Esophagus muscularis mucosa (tissue), 4 donors: ENCODE measurements around the gene PSTK. TPM values are rescaled to one million over a fixed set of nuclear protein-coding genes. Genes with fewer than 3 reads are reported as not detected.

ENCODE experiments used
- DNase-seq: peaks from one replicate; pipeline ENCODE4 v3.0.0-alpha.2; 2017; ENCODE audit errors: extremely low spot score
- H3K27ac ChIP-seq, 4 donors: fragments of 200-600 bp; sonication (generic); replicated peaks in 1 of 4; 1 replicate in 3 of 4; 2 replicates in 1 of 4; pipeline ENCODE4 v1.5.1; 2016 to 2019; ENCODE audit warnings: mild to moderate bottlenecking in 1 of 4
- H3K27me3 ChIP-seq, 4 donors: fragments of 200-600 bp; sonication (generic); one replicate each; pipeline versions ENCODE4 v1.5.1 to v1.6.0; 2016 to 2019
- H3K36me3 ChIP-seq, 4 donors: fragments of 200-600 bp; sonication (generic); one replicate each; pipeline ENCODE4 v1.5.1; 2016 to 2019
- H3K4me1 ChIP-seq, 4 donors: fragments of 200-600 bp; sonication (generic); one replicate each; pipeline ENCODE4 v1.5.1; 2016 to 2019
- H3K4me3 ChIP-seq, 4 donors: fragments of 200-600 bp; sonication (generic); 1 replicate in 2 of 4; 2 replicates in 2 of 4; pipeline ENCODE4 v1.5.1; 2016 to 2019; ENCODE audit warnings: mild to moderate bottlenecking in 4 of 4, moderate library complexity in 1 of 4
- H3K9me3 ChIP-seq, 4 donors: fragments of 200-600 bp; sonication (generic); 1 replicate in 3 of 4; 2 replicates in 1 of 4; pipeline ENCODE4 v1.5.1; 2016 to 2019
- EP300 ChIP-seq: sonication (generic); formaldehyde crosslinking; IDR thresholded peaks from one replicate; pipeline ENCODE4 v1.6.1; 2017; ENCODE audit warnings: antibody characterized with exemption
- POLR2A ChIP-seq: fragments of 450-650 bp; IDR thresholded peaks from one replicate; pipeline ENCODE4 v1.6.1; 2017; ENCODE audit warnings: antibody characterized with exemption, moderate library complexity, mild to moderate bottlenecking, low read depth
- POLR2AphosphoS5 ChIP-seq, 2 donors: sonication (generic); formaldehyde crosslinking; IDR thresholded peaks; one replicate each; pipeline ENCODE4 v1.6.1; 2017; ENCODE audit warnings: antibody characterized with exemption in 2 of 2
- WGBS: methylation state at CpG from one replicate; pipeline ENCODE4 v1.1.5; 2018; 5-methylcytosine and 5-hydroxymethylcytosine counted together
- intact Hi-C: fragments of 100-400 bp; cut with DNase I; formaldehyde crosslinking; loops from one replicate; pipeline ENCODE4 v1.15.1; 2023
- total RNA-seq, 4 donors: library from RNA; depleted of rRNA; stranded (reverse); fragments of >200 nt; gene quantifications; one replicate each; pipeline versions ENCODE4 v1.1.0 to v1.2.1, GENCODE V29; 2016
- TF ChIP-seq, protein P1 (sequence below), 3 experiments: fragments of 200-600 bp in 2 of 3; fragments of 450-650 bp in 1 of 3; sonication (generic) in 2 of 3; IDR thresholded peaks; one replicate each; pipeline ENCODE4 v1.5.1; 2017 to 2019; ENCODE audit warnings: antibody characterized with exemption in 3 of 3, mild to moderate bottlenecking in 2 of 3, moderate library complexity in 1 of 3

PSTK gene
- total RNA-seq, 4 donors from 2014 or later = 1.4 to 3.3 (median 2.7) TPM

DNA sequence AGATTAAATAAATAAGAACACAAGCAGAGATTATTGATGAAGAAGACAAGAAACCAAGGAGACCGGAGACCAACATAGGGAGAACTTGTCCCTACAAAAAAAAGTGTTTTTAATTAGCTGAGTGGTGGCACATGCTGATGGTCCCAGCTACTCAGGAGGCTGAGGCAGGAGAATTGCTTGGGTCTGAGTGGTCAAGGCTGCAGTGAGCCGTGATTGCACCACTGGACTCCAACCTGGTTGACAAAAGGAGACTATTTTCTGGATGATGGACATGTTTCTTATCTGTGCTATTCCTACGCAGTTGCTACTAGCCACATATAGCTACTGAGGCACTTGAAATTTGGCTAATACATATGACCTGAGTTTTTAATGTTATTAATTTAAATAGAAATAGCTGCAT, 18.7 kb downstream of the PSTK start:
- no peak for DNase-seq
- H3K27me3 ChIP-seq = no peaks in the 10 kb centered on the region
- TF ChIP-seq, protein P1, sequence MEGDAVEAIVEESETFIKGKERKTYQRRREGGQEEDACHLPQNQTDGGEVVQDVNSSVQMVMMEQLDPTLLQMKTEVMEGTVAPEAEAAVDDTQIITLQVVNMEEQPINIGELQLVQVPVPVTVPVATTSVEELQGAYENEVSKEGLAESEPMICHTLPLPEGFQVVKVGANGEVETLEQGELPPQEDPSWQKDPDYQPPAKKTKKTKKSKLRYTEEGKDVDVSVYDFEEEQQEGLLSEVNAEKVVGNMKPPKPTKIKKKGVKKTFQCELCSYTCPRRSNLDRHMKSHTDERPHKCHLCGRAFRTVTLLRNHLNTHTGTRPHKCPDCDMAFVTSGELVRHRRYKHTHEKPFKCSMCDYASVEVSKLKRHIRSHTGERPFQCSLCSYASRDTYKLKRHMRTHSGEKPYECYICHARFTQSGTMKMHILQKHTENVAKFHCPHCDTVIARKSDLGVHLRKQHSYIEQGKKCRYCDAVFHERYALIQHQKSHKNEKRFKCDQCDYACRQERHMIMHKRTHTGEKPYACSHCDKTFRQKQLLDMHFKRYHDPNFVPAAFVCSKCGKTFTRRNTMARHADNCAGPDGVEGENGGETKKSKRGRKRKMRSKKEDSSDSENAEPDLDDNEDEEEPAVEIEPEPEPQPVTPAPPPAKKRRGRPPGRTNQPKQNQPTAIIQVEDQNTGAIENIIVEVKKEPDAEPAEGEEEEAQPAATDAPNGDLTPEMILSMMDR (IDR thresholded peaks at IDR 0.05) = no peak
- TF ChIP-seq EP300 = no peak
- TF ChIP-seq POLR2A = no peak
- no peak for TF ChIP-seq POLR2AphosphoS5 (IDR thresholded peaks at IDR 0.05)
- H3K9me3 ChIP-seq = no peaks in the 10 kb centered on the region
- peaks cover 22 to 43% (median 36%) of the 10 kb centered on the region in 4 donors for H3K36me3 ChIP-seq
- peaks cover 5 to 18% (median 11%) of the 10 kb centered on the region in 4 donors for H3K4me1 ChIP-seq
- intact Hi-C loops = no loop called here
- WGBS = 98% methylated on average over 3 of the region's 3 CpGs
- no peak overlapping the region for H3K27ac ChIP-seq
- no peak overlapping the region for H3K4me3 ChIP-seq

DNA sequence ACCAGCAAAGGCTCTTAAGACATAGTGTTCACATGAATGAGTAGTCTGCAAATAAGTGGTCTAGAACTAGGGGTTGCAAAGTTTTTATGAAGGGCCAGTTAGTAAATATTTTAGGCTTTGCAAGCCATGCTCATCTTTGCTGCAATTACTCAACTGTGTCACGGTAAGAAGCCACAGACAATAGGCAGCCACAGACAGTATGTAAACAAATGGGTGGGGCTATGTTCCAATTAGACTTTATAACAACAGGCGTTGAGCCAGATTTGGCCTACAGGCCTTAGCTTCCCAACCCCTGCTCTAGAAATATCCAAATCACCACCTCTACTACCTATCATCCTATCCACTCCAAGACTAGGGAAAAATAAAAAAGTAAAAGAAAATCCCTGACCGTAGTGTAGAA, 19.1 kb downstream of the PSTK start:
- DNase-seq = no peak
- peaks cover 18 to 39% (median 31%) of the 10 kb centered on the region in 4 donors for H3K36me3 ChIP-seq
- peaks cover 7 to 22% (median 15%) of the 10 kb centered on the region in 4 donors for H3K4me1 ChIP-seq
- H3K27me3 ChIP-seq = no peaks in the 10 kb centered on the region
- H3K9me3 ChIP-seq = no peaks in the 10 kb centered on the region
- no peak overlapping the region for H3K27ac ChIP-seq
- TF ChIP-seq, protein P1 (IDR thresholded peaks at IDR 0.05) = no peak
- no peak for TF ChIP-seq EP300
- WGBS = 75% methylated on average over 3 of the region's 3 CpGs
- intact Hi-C loops = no loop called here
- H3K4me3 ChIP-seq = no peak overlapping the region

DNA sequence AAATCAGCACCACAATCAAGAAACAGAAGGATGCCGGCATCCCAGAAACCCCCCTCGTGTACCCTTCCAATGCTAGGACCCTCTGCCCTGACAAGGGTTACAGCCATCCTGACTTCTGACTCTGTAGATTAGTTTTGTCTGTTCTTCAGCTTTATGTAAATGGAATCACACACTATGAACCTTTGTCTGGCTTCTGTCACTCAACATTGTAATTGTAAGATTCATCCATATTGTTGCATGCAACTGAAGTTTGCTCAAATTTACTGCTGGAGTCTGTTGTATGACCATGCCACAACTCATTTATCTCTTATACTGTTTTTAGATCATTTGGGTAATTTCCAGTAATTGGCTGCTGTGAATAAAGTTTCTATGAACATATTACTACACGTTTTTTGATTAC, 20.0 kb downstream of the PSTK start:
- no peak overlapping the region for H3K27ac ChIP-seq
- WGBS = 80% methylated on average over 3 of the region's 3 CpGs
- intact Hi-C loops = no loop called here

DNA sequence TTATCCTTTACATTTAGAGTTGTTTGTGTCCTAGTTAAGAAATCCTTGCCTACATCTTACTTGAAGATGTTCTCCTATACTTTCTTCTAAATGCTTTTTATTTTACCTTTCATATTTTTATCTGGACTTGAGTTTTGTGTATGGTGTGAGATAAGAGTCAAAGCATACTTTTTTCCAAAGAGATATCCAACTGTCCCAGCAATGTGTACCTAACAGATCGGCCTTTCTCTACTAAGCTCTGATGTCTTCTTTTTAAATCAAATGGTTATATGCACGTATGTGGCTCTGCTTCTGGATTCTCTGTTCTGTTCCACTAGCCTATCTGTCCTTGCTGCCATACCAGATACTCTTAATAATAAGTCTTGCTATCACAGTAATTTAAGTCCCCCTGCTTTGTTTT, 21.2 kb downstream of the PSTK start:
- TF ChIP-seq EP300 (no peak), POLR2AphosphoS5 (IDR thresholded peaks at IDR 0.05) (no peak), POLR2A (no peak)
- TF ChIP-seq, protein P1 (IDR thresholded peaks at IDR 0.05) = no peak
- H3K4me3 ChIP-seq = no peak overlapping the region
- H3K27me3 ChIP-seq = no peaks in the 10 kb centered on the region
- H3K9me3 ChIP-seq = no peaks in the 10 kb centered on the region
- H3K4me1 ChIP-seq = peaks cover 21 to 36% (median 31%) of the 10 kb centered on the region in 4 donors
- DNase-seq = no peak
- WGBS = 94% methylated on average over 2 of the region's 2 CpGs
- intact Hi-C loops = no loop called here
- peaks cover 4 to 21% (median 15%) of the 10 kb centered on the region in 4 donors for H3K36me3 ChIP-seq
- H3K27ac ChIP-seq = no peak overlapping the region

More for the DNA sequence above, 20.0 kb downstream of the PSTK start:
- Histone ChIP-seq H3K4me3 (no peak overlapping the region), H3K27me3 (no peaks in the 10 kb centered on the region), H3K9me3 (no peaks in the 10 kb centered on the region), H3K4me1 (peaks cover 12 to 29% (median 21%) of the 10 kb centered on the region in 4 donors), H3K36me3 (peaks cover 13 to 31% (median 25%) of the 10 kb centered on the region in 4 donors)
- no peak for DNase-seq
- TF ChIP-seq POLR2A (no peak), EP300 (no peak), POLR2AphosphoS5 (IDR thresholded peaks at IDR 0.05) (no peak)
- TF ChIP-seq, protein P1 (IDR thresholded peaks at IDR 0.05) = no peak

DNA sequence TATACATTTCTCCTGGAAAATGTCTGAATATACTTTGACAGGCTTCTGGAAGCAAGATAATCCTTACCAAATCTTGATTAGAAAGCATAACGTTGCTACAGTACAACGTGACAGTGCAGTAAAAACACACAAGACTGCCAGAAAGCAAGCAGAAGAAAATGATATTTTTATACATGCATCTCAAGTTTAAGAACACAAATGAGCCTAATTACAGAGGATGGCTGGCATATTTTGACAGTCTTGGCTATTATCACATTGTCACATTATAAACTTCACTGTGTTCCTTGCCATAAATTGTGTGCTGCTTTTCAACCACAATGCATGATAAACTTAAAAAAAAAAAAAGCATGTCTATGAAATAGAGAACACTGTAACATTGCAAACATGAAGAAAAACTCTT, 24.1 kb downstream of the PSTK start:
- peaks cover 32 to 47% (median 44%) of the 10 kb centered on the region in 4 donors for H3K4me1 ChIP-seq
- WGBS = 35% methylated on average over 2 of the region's 2 CpGs

More for the DNA sequence above, 24.1 kb downstream of the PSTK start:
- H3K36me3 ChIP-seq = no peaks in the 10 kb centered on the region
- no peaks in the 10 kb centered on the region for H3K27me3 ChIP-seq
- no peak overlapping the region for H3K27ac ChIP-seq
- H3K4me3 ChIP-seq = no peak overlapping the region
- no peaks in the 10 kb centered on the region for H3K9me3 ChIP-seq
- TF ChIP-seq POLR2AphosphoS5 (IDR thresholded peaks at IDR 0.05) (no peak), POLR2A (no peak), EP300 (no peak)
- TF ChIP-seq, protein P1 (IDR thresholded peaks at IDR 0.05) = no peak
- DNase-seq = no peak
- intact Hi-C loops = no loop called here
